Esophagus squamous epithelium (tissue), 4 donors: Measurements from ENCODE around the gene KCTD1.

Source experiments
- POLR2A ChIP-seq, 4 donors: fragments of 450-650 bp; IDR thresholded peaks; one replicate each; pipeline ENCODE4 v1.6.1; 2017; ENCODE audit warnings: antibody characterized with exemption in 4 of 4, mild to moderate bottlenecking in 4 of 4, moderate library complexity in 3 of 4
- TF ChIP-seq, protein P1 (sequence below), 6 experiments: fragments of 450-650 bp in 4 of 6; fragments of 200-600 bp in 2 of 6; sonication (generic) in 2 of 6; IDR thresholded peaks; one replicate each; pipeline ENCODE4 v1.5.1; 2016 to 2019; ENCODE audit warnings: antibody characterized with exemption in 6 of 6, mild to moderate bottlenecking in 4 of 6, moderate library complexity in 4 of 6

- TF ChIP-seq POLR2A (IDR thresholded peaks at IDR 0.05): no peak
- TF ChIP-seq, protein P1, sequence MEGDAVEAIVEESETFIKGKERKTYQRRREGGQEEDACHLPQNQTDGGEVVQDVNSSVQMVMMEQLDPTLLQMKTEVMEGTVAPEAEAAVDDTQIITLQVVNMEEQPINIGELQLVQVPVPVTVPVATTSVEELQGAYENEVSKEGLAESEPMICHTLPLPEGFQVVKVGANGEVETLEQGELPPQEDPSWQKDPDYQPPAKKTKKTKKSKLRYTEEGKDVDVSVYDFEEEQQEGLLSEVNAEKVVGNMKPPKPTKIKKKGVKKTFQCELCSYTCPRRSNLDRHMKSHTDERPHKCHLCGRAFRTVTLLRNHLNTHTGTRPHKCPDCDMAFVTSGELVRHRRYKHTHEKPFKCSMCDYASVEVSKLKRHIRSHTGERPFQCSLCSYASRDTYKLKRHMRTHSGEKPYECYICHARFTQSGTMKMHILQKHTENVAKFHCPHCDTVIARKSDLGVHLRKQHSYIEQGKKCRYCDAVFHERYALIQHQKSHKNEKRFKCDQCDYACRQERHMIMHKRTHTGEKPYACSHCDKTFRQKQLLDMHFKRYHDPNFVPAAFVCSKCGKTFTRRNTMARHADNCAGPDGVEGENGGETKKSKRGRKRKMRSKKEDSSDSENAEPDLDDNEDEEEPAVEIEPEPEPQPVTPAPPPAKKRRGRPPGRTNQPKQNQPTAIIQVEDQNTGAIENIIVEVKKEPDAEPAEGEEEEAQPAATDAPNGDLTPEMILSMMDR (IDR thresholded peaks at IDR 0.05): no peak
Observed at GRCh38 chr18:26546170-26546874, 2.0 kb downstream of the KCTD1 start.
